ENCODE results near the gene CDH11. TPM values are rescaled to one million over a fixed set of nuclear protein-coding genes. Genes with fewer than 3 reads are reported as not detected.

CDH11 gene
- total RNA-seq, 1 experiment from 2014 or later = 73.1 TPM

GRCh38 chr16:65003621-65004020 is 118.2 kb downstream of the CDH11 start:
- peaks cover 25% of the 10 kb centered on the region for H3K36me3 ChIP-seq

GRCh38 chr16:65002265-65002664 is 119.6 kb downstream of the CDH11 start:
- Histone ChIP-seq H3K9me3 (replicated peaks) (no peaks in the 10 kb centered on the region), H3K36me3 (peaks cover 36% of the 10 kb centered on the region), H3K27me3 (no peaks in the 10 kb centered on the region), H3K27ac (peak overlapping the region; percentile 39), H3K4me1 (peaks cover 23% of the 10 kb centered on the region), H3K4me3 (no peak overlapping the region)
- peak; percentile 48 to 73 for DNase-seq

More at GRCh38 chr16:65003621-65004020, 118.2 kb downstream of the CDH11 start:
- Histone ChIP-seq H3K4me3 (no peak overlapping the region), H3K4me1 (peaks cover 23% of the 10 kb centered on the region), H3K9me3 (replicated peaks) (no peaks in the 10 kb centered on the region), H3K27me3 (no peaks in the 10 kb centered on the region), H3K27ac (no peak overlapping the region)
- no peak for DNase-seq

GRCh38 chr16:65000654-65001053 is 121.2 kb downstream of the CDH11 start:
- no peaks in the 10 kb centered on the region for H3K27me3 ChIP-seq
- H3K9me3 ChIP-seq (replicated peaks) = no peaks in the 10 kb centered on the region; the same call in 1 of the 2 replicates
- H3K4me3 ChIP-seq = no peak overlapping the region
- DNase-seq = no peak
- peaks cover 23% of the 10 kb centered on the region for H3K4me1 ChIP-seq
- H3K36me3 ChIP-seq = peaks cover 36% of the 10 kb centered on the region
- no peak overlapping the region for H3K27ac ChIP-seq

GRCh38 chr16:64997751-64998150 is 124.1 kb downstream of the CDH11 start:
- Histone ChIP-seq H3K4me1 (peaks cover 17% of the 10 kb centered on the region), H3K36me3 (peaks cover 56% of the 10 kb centered on the region), H3K27me3 (no peaks in the 10 kb centered on the region), H3K4me3 (no peak overlapping the region), H3K27ac (no peak overlapping the region), H3K9me3 (replicated peaks) (no peaks in the 10 kb centered on the region; the same call in 1 of the 2 replicates)
- DNase-seq = no peak

GRCh38 chr16:64997121-64997520 is 124.7 kb downstream of the CDH11 start:
- Histone ChIP-seq H3K27me3 (no peaks in the 10 kb centered on the region), H3K4me1 (peaks cover 11% of the 10 kb centered on the region), H3K27ac (no peak overlapping the region), H3K36me3 (peaks cover 63% of the 10 kb centered on the region), H3K9me3 (replicated peaks) (no peaks in the 10 kb centered on the region; the same call in 1 of the 2 replicates), H3K4me3 (no peak overlapping the region)
- DNase-seq = no peak

- Histone ChIP-seq H3K9me3 (replicated peaks) (no peaks in the 10 kb centered on the region; the same call in 1 of the 2 replicates), H3K36me3 (peaks cover 67% of the 10 kb centered on the region)
- DNase-seq = no peak
These were observed 125.2 kb downstream of the CDH11 start for GRCh38 chr16:64996641-64997040.

GRCh38 chr16:64993464-64993863 is 128.4 kb downstream of the CDH11 start:
- H3K27ac ChIP-seq = no peak overlapping the region
- H3K9me3 ChIP-seq (replicated peaks) = no peaks in the 10 kb centered on the region; the same call in none of the 2 replicates
- no peaks in the 10 kb centered on the region for H3K27me3 ChIP-seq
- H3K4me3 ChIP-seq = no peak overlapping the region
- peaks cover 71% of the 10 kb centered on the region for H3K36me3 ChIP-seq
- no peak for DNase-seq
- H3K4me1 ChIP-seq = no peaks in the 10 kb centered on the region

More at GRCh38 chr16:64996641-64997040, 125.2 kb downstream of the CDH11 start:
- Histone ChIP-seq H3K27ac (no peak overlapping the region), H3K27me3 (no peaks in the 10 kb centered on the region), H3K4me1 (peaks cover 6% of the 10 kb centered on the region), H3K4me3 (no peak overlapping the region)

GRCh38 chr16:64991001-64991400 is 130.9 kb downstream of the CDH11 start:
- Histone ChIP-seq H3K4me1 (no peaks in the 10 kb centered on the region), H3K36me3 (peaks cover 74% of the 10 kb centered on the region), H3K27me3 (no peaks in the 10 kb centered on the region), H3K9me3 (replicated peaks) (no peaks in the 10 kb centered on the region; the same call in none of the 2 replicates), H3K27ac (no peak overlapping the region), H3K4me3 (no peak overlapping the region)
- DNase-seq = no peak

- Histone ChIP-seq H3K36me3 (peaks cover 69% of the 10 kb centered on the region), H3K9me3 (replicated peaks) (no peaks in the 10 kb centered on the region; the same call in 1 of the 2 replicates), H3K4me3 (no peak overlapping the region), H3K4me1 (no peaks in the 10 kb centered on the region), H3K27me3 (no peaks in the 10 kb centered on the region), H3K27ac (no peak overlapping the region)
- DNase-seq = no peak
These were observed 131.8 kb downstream of the CDH11 start for GRCh38 chr16:64990101-64990500.

- H3K9me3 ChIP-seq (replicated peaks) = no peaks in the 10 kb centered on the region; the same call in 1 of the 2 replicates
These were observed 132.8 kb downstream of the CDH11 start for GRCh38 chr16:64989050-64989449.

GRCh38 chr16:64983963-64984362 is 137.9 kb downstream of the CDH11 start:
- Histone ChIP-seq H3K27me3 (no peaks in the 10 kb centered on the region), H3K4me3 (no peak overlapping the region), H3K9me3 (replicated peaks) (0 out of 2 replicates have a peak, but pooled peaks cover 3% of the 10 kb centered on the region), H3K36me3 (peaks cover 36% of the 10 kb centered on the region), H3K27ac (no peak overlapping the region), H3K4me1 (peaks cover 4% of the 10 kb centered on the region; the same call in 1 of the 2 replicates)
- peak; percentile 75 to 92 for DNase-seq

More at GRCh38 chr16:64989050-64989449, 132.8 kb downstream of the CDH11 start:
- DNase-seq = no peak
- Histone ChIP-seq H3K4me3 (no peak overlapping the region), H3K36me3 (peaks cover 62% of the 10 kb centered on the region), H3K4me1 (peaks cover 2% of the 10 kb centered on the region; the same call in 1 of the 2 replicates), H3K27me3 (no peaks in the 10 kb centered on the region), H3K27ac (no peak overlapping the region)

- H3K27ac ChIP-seq = no peak overlapping the region
- 0 out of 2 replicates have a peak, but pooled peaks cover 3% of the 10 kb centered on the region for H3K9me3 ChIP-seq (replicated peaks)
- H3K4me3 ChIP-seq = no peak overlapping the region
- H3K36me3 ChIP-seq = peaks cover 33% of the 10 kb centered on the region
- peaks cover 4% of the 10 kb centered on the region; the same call in 1 of the 2 replicates for H3K4me1 ChIP-seq
- no peaks in the 10 kb centered on the region for H3K27me3 ChIP-seq
- no peak for DNase-seq
These were observed 138.6 kb downstream of the CDH11 start for GRCh38 chr16:64983231-64983630.

GRCh38 chr16:64982581-64982980 is 139.3 kb downstream of the CDH11 start:
- Histone ChIP-seq H3K36me3 (peaks cover 27% of the 10 kb centered on the region), H3K27me3 (no peaks in the 10 kb centered on the region), H3K4me3 (no peak overlapping the region), H3K4me1 (peaks cover 4% of the 10 kb centered on the region; the same call in 1 of the 2 replicates), H3K27ac (no peak overlapping the region), H3K9me3 (replicated peaks) (0 out of 2 replicates have a peak, but pooled peaks cover 3% of the 10 kb centered on the region)
- DNase-seq = no peak

- Histone ChIP-seq H3K4me3 (no peak overlapping the region), H3K36me3 (peaks cover 19% of the 10 kb centered on the region)
- no peak for DNase-seq
These were observed 140.1 kb downstream of the CDH11 start for GRCh38 chr16:64981568-64982281.

GRCh38 chr16:64977206-64977920 is 144.5 kb downstream of the CDH11 start:
- peaks cover 29% of the 10 kb centered on the region for H3K36me3 ChIP-seq
- no peak for DNase-seq
- no peak overlapping the region for H3K4me3 ChIP-seq
- H3K27me3 ChIP-seq = no peaks in the 10 kb centered on the region
- H3K9me3 ChIP-seq (replicated peaks) = 0 out of 2 replicates have a peak, but pooled peaks cover 3% of the 10 kb centered on the region
- H3K4me1 ChIP-seq = peaks cover 13% of the 10 kb centered on the region
- H3K27ac ChIP-seq = no peak overlapping the region

More at GRCh38 chr16:64981568-64982281, 140.1 kb downstream of the CDH11 start:
- Histone ChIP-seq H3K27ac (no peak overlapping the region), H3K4me1 (peaks cover 4% of the 10 kb centered on the region; the same call in 1 of the 2 replicates), H3K27me3 (no peaks in the 10 kb centered on the region), H3K9me3 (replicated peaks) (0 out of 2 replicates have a peak, but pooled peaks cover 3% of the 10 kb centered on the region)

Measured in SJCRH30 (cell line).